ENCODE results near the gene MYO9B. TPM values are rescaled to one million over a fixed set of nuclear protein-coding genes. Genes with fewer than 3 reads are reported as not detected.

Gene MYO9B
- total RNA-seq, 1 experiment from 2014 or later: 85.4 TPM

DNA sequence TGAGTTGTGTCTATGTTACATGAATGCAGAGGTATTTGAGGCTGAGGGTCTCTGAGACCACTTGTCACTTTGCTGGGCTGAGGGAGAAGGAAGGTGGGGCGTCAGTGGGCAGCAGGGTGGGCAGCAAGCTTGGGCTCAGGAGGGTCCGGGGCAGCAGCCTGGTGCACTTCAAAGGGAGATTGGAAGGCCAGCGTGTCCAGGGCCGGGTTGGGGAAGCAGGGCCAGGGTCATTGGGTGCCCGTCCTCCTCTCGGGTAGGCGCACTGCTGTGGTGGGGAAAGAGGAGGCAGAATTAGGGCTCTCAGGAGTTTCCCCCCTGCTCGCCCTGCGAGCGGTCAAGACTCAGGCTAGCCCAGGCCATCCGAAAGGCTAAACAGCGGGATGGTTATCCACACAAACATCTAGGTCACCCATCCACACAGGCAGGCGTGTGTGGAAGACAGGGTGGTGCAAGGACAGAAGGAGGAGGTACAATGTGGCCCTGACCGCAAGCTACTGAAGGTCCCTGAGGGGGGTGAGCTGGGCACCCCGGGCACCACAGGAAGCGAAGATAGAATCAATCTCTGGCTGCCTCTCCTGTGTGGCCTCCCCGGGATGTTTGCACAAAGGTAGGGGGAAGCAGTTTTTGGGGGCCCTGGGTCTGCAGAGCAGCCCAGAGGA lies 37.7 kb downstream of the MYO9B start:
- TF ChIP-seq, protein P1, sequence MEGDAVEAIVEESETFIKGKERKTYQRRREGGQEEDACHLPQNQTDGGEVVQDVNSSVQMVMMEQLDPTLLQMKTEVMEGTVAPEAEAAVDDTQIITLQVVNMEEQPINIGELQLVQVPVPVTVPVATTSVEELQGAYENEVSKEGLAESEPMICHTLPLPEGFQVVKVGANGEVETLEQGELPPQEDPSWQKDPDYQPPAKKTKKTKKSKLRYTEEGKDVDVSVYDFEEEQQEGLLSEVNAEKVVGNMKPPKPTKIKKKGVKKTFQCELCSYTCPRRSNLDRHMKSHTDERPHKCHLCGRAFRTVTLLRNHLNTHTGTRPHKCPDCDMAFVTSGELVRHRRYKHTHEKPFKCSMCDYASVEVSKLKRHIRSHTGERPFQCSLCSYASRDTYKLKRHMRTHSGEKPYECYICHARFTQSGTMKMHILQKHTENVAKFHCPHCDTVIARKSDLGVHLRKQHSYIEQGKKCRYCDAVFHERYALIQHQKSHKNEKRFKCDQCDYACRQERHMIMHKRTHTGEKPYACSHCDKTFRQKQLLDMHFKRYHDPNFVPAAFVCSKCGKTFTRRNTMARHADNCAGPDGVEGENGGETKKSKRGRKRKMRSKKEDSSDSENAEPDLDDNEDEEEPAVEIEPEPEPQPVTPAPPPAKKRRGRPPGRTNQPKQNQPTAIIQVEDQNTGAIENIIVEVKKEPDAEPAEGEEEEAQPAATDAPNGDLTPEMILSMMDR (conservative IDR thresholded peaks at IDR 0.05; ENCODE audit: low read depth, low read length): no peak
- no peak for TF ChIP-seq EZH2 (IDR thresholded peaks at IDR 0.05; ENCODE audit: borderline replicate concordance, low read depth, low read length, poor library complexity, severe bottlenecking)
- no peak overlapping the region for H3K4me3 ChIP-seq (ENCODE audit: low read depth, low read length, poor library complexity, severe bottlenecking)
- no peaks in the 10 kb centered on the region for H3K9me3 ChIP-seq (ENCODE audit: low read depth, low read length, poor library complexity, severe bottlenecking)
- BruUV-seq (replicated peaks): no TSS peak
- H3K27ac ChIP-seq (ENCODE audit: low read depth, low read length, poor library complexity, severe bottlenecking): peak overlapping the region; percentile 57
- peaks cover 22% of the 10 kb centered on the region for H3K4me1 ChIP-seq (ENCODE audit: insufficient read depth, low read length, poor library complexity, severe bottlenecking)
- DNase-seq (ENCODE audit: low spot score): no peak
- H3K36me3 ChIP-seq (ENCODE audit: insufficient read depth, low read length, poor library complexity, severe bottlenecking): peaks cover 3% of the 10 kb centered on the region
- ChIA-PET CTCF (no interaction called here), POLR2A (ENCODE audit: low non-redundant PET) (no interaction called here)
- intact Hi-C loops (cut with micrococcal nuclease; ENCODE audit: unreplicated experiment): no loop called here
- H3K27me3 ChIP-seq (replicated peaks; ENCODE audit: insufficient read depth, low read depth, low read length, poor library complexity): no peaks in the 10 kb centered on the region

DNA sequence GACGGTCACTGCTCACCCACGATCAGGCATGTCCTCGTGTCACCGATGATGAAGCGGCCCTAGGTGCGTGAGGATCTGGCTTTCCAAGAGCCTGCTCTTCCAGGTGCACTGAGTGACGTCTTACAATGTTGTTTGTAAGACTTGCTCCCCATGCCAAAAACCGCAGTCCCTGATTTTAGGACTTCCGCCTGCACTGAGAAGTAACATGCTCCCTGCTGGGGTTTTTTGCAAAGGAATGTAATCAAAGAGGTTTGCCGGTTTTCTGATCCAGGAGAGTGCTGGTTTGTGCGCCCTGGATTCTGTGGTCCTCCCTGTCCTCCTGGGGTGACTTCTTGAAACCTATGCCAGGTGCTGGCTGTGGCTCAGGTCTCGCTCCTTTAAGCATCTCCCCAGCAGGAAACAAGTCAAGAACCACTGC lies 38.8 kb downstream of the MYO9B start:
- no TSS peak for BruUV-seq (replicated peaks)
- peak; percentile 69 for DNase-seq (ENCODE audit: low spot score)
- intact Hi-C loops (cut with micrococcal nuclease; ENCODE audit: unreplicated experiment): no loop called here

DNA sequence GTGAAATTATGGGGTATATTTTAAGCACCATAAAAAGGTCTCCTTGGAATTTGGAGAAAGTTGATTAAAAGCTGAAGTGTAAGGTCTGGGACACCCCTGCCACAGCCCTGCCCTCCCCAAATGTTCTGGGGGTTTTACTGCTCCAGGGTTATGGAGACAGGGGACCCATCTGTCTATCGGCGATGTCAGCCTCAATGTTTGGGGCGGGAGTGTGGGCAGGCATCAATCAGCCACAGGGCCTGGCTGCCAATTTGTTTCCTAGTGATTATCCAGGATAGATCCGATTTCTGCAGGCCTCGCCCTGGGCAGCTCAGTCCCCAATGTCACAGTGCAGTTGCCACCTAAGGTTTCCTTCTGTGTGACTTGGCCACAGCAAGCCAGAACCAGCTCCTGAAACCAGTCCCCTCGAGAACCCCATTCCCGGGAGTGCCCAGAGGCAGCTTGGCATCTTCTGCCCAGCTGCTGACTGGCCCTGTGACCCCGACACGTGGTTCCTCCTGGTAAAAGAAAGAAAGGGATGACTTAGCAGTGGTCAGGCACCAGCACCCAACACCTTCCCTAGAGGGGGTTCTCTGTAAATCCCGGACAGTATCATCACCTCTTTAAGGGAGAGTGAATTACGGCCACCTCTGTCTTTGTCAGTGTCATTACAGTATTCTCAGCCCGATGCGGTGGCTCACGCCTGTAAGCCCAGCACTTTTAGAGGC lies 41.6 kb downstream of the MYO9B start:
- no peaks in the 10 kb centered on the region for H3K9me3 ChIP-seq (ENCODE audit: low read depth, low read length, poor library complexity, severe bottlenecking)
- H3K4me1 ChIP-seq (ENCODE audit: insufficient read depth, low read length, poor library complexity, severe bottlenecking): peaks cover 16% of the 10 kb centered on the region
- BruUV-seq (replicated peaks): no TSS peak
- DNase-seq (ENCODE audit: low spot score): no peak
- H3K27me3 ChIP-seq (replicated peaks; ENCODE audit: insufficient read depth, low read depth, low read length, poor library complexity): no peaks in the 10 kb centered on the region
- POLR2A ChIA-PET (ENCODE audit: low non-redundant PET): no interaction called here
- H3K4me3 ChIP-seq (ENCODE audit: low read depth, low read length, poor library complexity, severe bottlenecking): no peak overlapping the region
- CTCF ChIA-PET: no interaction called here
- intact Hi-C loops (cut with micrococcal nuclease; ENCODE audit: unreplicated experiment): no loop called here
- H3K27ac ChIP-seq (ENCODE audit: low read depth, low read length, poor library complexity, severe bottlenecking): no peak overlapping the region
- H3K36me3 ChIP-seq (ENCODE audit: insufficient read depth, low read length, poor library complexity, severe bottlenecking): no peaks in the 10 kb centered on the region
- TF ChIP-seq EZH2 (IDR thresholded peaks at IDR 0.05; ENCODE audit: borderline replicate concordance, low read depth, low read length, poor library complexity, severe bottlenecking): no peak
- TF ChIP-seq, protein P1 (conservative IDR thresholded peaks at IDR 0.05; ENCODE audit: low read depth, low read length): no peak

More for the DNA sequence above, 38.8 kb downstream of the MYO9B start:
- ChIA-PET CTCF (no interaction called here), POLR2A (ENCODE audit: low non-redundant PET) (no interaction called here)
- peaks cover 16% of the 10 kb centered on the region for H3K4me1 ChIP-seq (ENCODE audit: insufficient read depth, low read length, poor library complexity, severe bottlenecking)
- TF ChIP-seq, protein P1 (conservative IDR thresholded peaks at IDR 0.05; ENCODE audit: low read depth, low read length): no peak
- TF ChIP-seq EZH2 (IDR thresholded peaks at IDR 0.05; ENCODE audit: borderline replicate concordance, low read depth, low read length, poor library complexity, severe bottlenecking): no peak
- peaks cover 3% of the 10 kb centered on the region for H3K36me3 ChIP-seq (ENCODE audit: insufficient read depth, low read length, poor library complexity, severe bottlenecking)
- H3K27me3 ChIP-seq (replicated peaks; ENCODE audit: insufficient read depth, low read depth, low read length, poor library complexity): no peaks in the 10 kb centered on the region
- no peaks in the 10 kb centered on the region for H3K9me3 ChIP-seq (ENCODE audit: low read depth, low read length, poor library complexity, severe bottlenecking)
- H3K4me3 ChIP-seq (ENCODE audit: low read depth, low read length, poor library complexity, severe bottlenecking): no peak overlapping the region
- peak overlapping the region; percentile 57 for H3K27ac ChIP-seq (ENCODE audit: low read depth, low read length, poor library complexity, severe bottlenecking)

All from A673 (cell line).